IPS-18a (cell line): ENCODE data around the gene PPP1R13L.
A peak's percentile ranks its signal among the peaks of the same experiment; 100 is the strongest.

Experiments
- H3K27ac ChIP-seq: one replicate; pipeline ENCODE4 v1.5.1; 2013; ENCODE audit warnings: low read length
- H3K27me3 ChIP-seq: one replicate; pipeline ENCODE4 v1.6.1; 2013; ENCODE audit warnings: mild to moderate bottlenecking, low read length; ENCODE audit not compliant: control insufficient read depth, insufficient read depth
- H3K36me3 ChIP-seq: one replicate; pipeline ENCODE4 v1.6.1; 2013; ENCODE audit warnings: low read depth, low read length; ENCODE audit not compliant: control insufficient read depth
- H3K4me1 ChIP-seq: one replicate; pipeline ENCODE4 v1.6.1; 2013; ENCODE audit warnings: low read depth, low read length; ENCODE audit not compliant: control insufficient read depth
- H3K4me3 ChIP-seq: one replicate; pipeline ENCODE4 v1.5.1; 2013; ENCODE audit warnings: low read length
- H3K9ac ChIP-seq: one replicate; pipeline ENCODE4 v1.6.1; 2013; ENCODE audit warnings: mild to moderate bottlenecking, low read length, moderate library complexity
- H3K9me3 ChIP-seq: one replicate; pipeline ENCODE4 v1.6.1; 2013; ENCODE audit warnings: low read depth, low read length; ENCODE audit not compliant: control insufficient read depth

The PPP1R13L gene

GRCh38 chr19:45404557-45405434 lies at the start of gene PPP1R13L:
TSS of gene PPP1R13L (minus strand) at chr19:45405069. CDS start at chr19:45398318, 6,751 bp downstream.
- H3K36me3 ChIP-seq: peaks cover 2% of the 10 kb centered on the region
- H3K9me3 ChIP-seq: no peaks in the 10 kb centered on the region
- H3K27ac ChIP-seq: peak within 1 kb of the TSS; percentile 99
- H3K9ac ChIP-seq: peak within 1 kb of the TSS; percentile 97
- peaks cover 5% of the 10 kb centered on the region for H3K4me1 ChIP-seq
- H3K4me3 ChIP-seq: peak within 1 kb of the TSS; percentile 90
- H3K27me3 ChIP-seq: peaks cover 32% of the 10 kb centered on the region

GRCh38 chr19:45451850-45452387 lies 47.0 kb upstream of the PPP1R13L start:
- H3K27me3 ChIP-seq: peaks cover 26% of the 10 kb centered on the region
- H3K36me3 ChIP-seq: no peaks in the 10 kb centered on the region
- H3K27ac ChIP-seq: no peak overlapping the region
- peaks cover 11% of the 10 kb centered on the region for H3K4me1 ChIP-seq
- H3K4me3 ChIP-seq: no peak overlapping the region
- H3K9me3 ChIP-seq: no peaks in the 10 kb centered on the region
- no peak overlapping the region for H3K9ac ChIP-seq

- H3K36me3 ChIP-seq: no peaks in the 10 kb centered on the region
- peaks cover 26% of the 10 kb centered on the region for H3K27me3 ChIP-seq
- no peak overlapping the region for H3K27ac ChIP-seq
- H3K4me1 ChIP-seq: peaks cover 11% of the 10 kb centered on the region
- peak overlapping the region; percentile 82 for H3K9ac ChIP-seq
- H3K4me3 ChIP-seq: peak overlapping the region; percentile 68
- H3K9me3 ChIP-seq: no peaks in the 10 kb centered on the region
Measured at GRCh38 chr19:45451131-45451849, 46.4 kb upstream of the PPP1R13L start.

- no peak overlapping the region for H3K27ac ChIP-seq
- peak overlapping the region; percentile 88 for H3K9ac ChIP-seq
- H3K36me3 ChIP-seq: no peaks in the 10 kb centered on the region
- H3K9me3 ChIP-seq: no peaks in the 10 kb centered on the region
- peaks cover 32% of the 10 kb centered on the region for H3K27me3 ChIP-seq
- peaks cover 4% of the 10 kb centered on the region for H3K4me1 ChIP-seq
- peak overlapping the region; percentile 67 for H3K4me3 ChIP-seq
Measured at GRCh38 chr19:45450012-45450333, 45.1 kb upstream of the PPP1R13L start.

GRCh38 chr19:45448887-45449299 lies 44.0 kb upstream of the PPP1R13L start:
- Histone ChIP-seq H3K4me3 (no peak overlapping the region), H3K9ac (no peak overlapping the region), H3K4me1 (peaks cover 10% of the 10 kb centered on the region), H3K27me3 (peaks cover 37% of the 10 kb centered on the region), H3K27ac (no peak overlapping the region), H3K36me3 (no peaks in the 10 kb centered on the region), H3K9me3 (no peaks in the 10 kb centered on the region)

GRCh38 chr19:45448425-45448756 lies 43.5 kb upstream of the PPP1R13L start:
- Histone ChIP-seq H3K9me3 (no peaks in the 10 kb centered on the region), H3K4me3 (no peak overlapping the region), H3K27me3 (peaks cover 37% of the 10 kb centered on the region)

GRCh38 chr19:45446944-45447343 lies 42.1 kb upstream of the PPP1R13L start:
- Histone ChIP-seq H3K27ac (no peak overlapping the region), H3K4me3 (no peak overlapping the region), H3K27me3 (peaks cover 35% of the 10 kb centered on the region), H3K9me3 (no peaks in the 10 kb centered on the region), H3K9ac (no peak overlapping the region), H3K36me3 (no peaks in the 10 kb centered on the region), H3K4me1 (peaks cover 10% of the 10 kb centered on the region)

More at GRCh38 chr19:45448425-45448756, 43.5 kb upstream of the PPP1R13L start:
- H3K36me3 ChIP-seq: no peaks in the 10 kb centered on the region
- H3K4me1 ChIP-seq: peaks cover 10% of the 10 kb centered on the region
- H3K27ac ChIP-seq: no peak overlapping the region
- H3K9ac ChIP-seq: no peak overlapping the region

- Histone ChIP-seq H3K9ac (no peak overlapping the region), H3K9me3 (no peaks in the 10 kb centered on the region), H3K27ac (no peak overlapping the region), H3K36me3 (no peaks in the 10 kb centered on the region), H3K27me3 (peaks cover 29% of the 10 kb centered on the region), H3K4me1 (peaks cover 9% of the 10 kb centered on the region), H3K4me3 (no peak overlapping the region)
Measured at GRCh38 chr19:45446295-45446694, 41.4 kb upstream of the PPP1R13L start.

- H3K27ac ChIP-seq: no peak overlapping the region
- no peaks in the 10 kb centered on the region for H3K9me3 ChIP-seq
- H3K9ac ChIP-seq: no peak overlapping the region
- no peaks in the 10 kb centered on the region for H3K36me3 ChIP-seq
- peak overlapping the region; percentile 50 for H3K4me3 ChIP-seq
- H3K4me1 ChIP-seq: peaks cover 6% of the 10 kb centered on the region
- H3K27me3 ChIP-seq: peaks cover 19% of the 10 kb centered on the region
Measured at GRCh38 chr19:45445139-45445538, 40.3 kb upstream of the PPP1R13L start.

GRCh38 chr19:45444318-45445041 lies 39.6 kb upstream of the PPP1R13L start:
- H3K9ac ChIP-seq: peak overlapping the region; percentile 92
- H3K4me1 ChIP-seq: peaks cover 6% of the 10 kb centered on the region
- H3K9me3 ChIP-seq: no peaks in the 10 kb centered on the region
- H3K27me3 ChIP-seq: peaks cover 12% of the 10 kb centered on the region
- no peaks in the 10 kb centered on the region for H3K36me3 ChIP-seq
- peak overlapping the region; percentile 50 for H3K4me3 ChIP-seq
- peak overlapping the region; percentile 46 for H3K27ac ChIP-seq
